DOHH2 (cell line): ENCODE results near the gene ADCY1.
"Not testable (repeated sequence)": the region's sequence is repeated elsewhere in the genome, so short reads cannot be mapped to it uniquely, and the experiment has no call there.

Experiments used
- H3F3A ChIP-seq: fragments of 200-600 bp; sonication (generic), shearing (Covaris generic); 2 replicates; pipeline ENCODE4 v1.6.0; 2016; ENCODE audit warnings: antibody characterized with exemption, mild to moderate bottlenecking; ENCODE audit not compliant: control insufficient read depth, insufficient read depth
- H3K27ac ChIP-seq: fragments of 200-600 bp; sonication (generic); 2 replicates; pipeline ENCODE4 v1.5.1; 2014; ENCODE audit warnings: low read depth, mild to moderate bottlenecking, low read length, moderate library complexity
- H3K27me3 ChIP-seq: fragments of 200-600 bp; sonication (generic); 2 replicates; pipeline ENCODE4 v1.6.1; 2014; ENCODE audit warnings: mild to moderate bottlenecking, low read length, mixed read lengths; ENCODE audit not compliant: control insufficient read depth
- H3K36me3 ChIP-seq: fragments of 200-600 bp; sonication (generic); 2 replicates; pipeline ENCODE4 v1.6.1; 2014; ENCODE audit warnings: mild to moderate bottlenecking, low read length, moderate library complexity, mixed read lengths; ENCODE audit not compliant: control insufficient read depth
- H3K4me1 ChIP-seq: fragments of 200-600 bp; sonication (generic); 2 replicates; pipeline ENCODE4 v1.6.1; 2014; ENCODE audit warnings: mild to moderate bottlenecking, low read length, mixed read lengths; ENCODE audit not compliant: control insufficient read depth
- H3K4me2 ChIP-seq: fragments of 200-600 bp; sonication (generic); 2 replicates; pipeline ENCODE4 v1.6.0; 2014; ENCODE audit warnings: mild to moderate bottlenecking, low read length, moderate library complexity
- H3K4me3 ChIP-seq: fragments of 200-600 bp; sonication (generic); 2 replicates; pipeline ENCODE4 v1.5.1; 2014; ENCODE audit warnings: mild to moderate bottlenecking, low read length, mixed read lengths
- H3K79me2 ChIP-seq: fragments of 200-600 bp; sonication (generic); 2 replicates; pipeline ENCODE4 v1.6.1; 2014; ENCODE audit warnings: mild to moderate bottlenecking, low read length, mixed read lengths; ENCODE audit not compliant: control insufficient read depth
- H3K9me2 ChIP-seq: fragments of 200-600 bp; sonication (generic); replicated peaks from 2 replicates; pipeline ENCODE4 v1.6.1; 2014; ENCODE audit warnings: mild to moderate bottlenecking, low read length, mixed read lengths; ENCODE audit not compliant: control insufficient read depth
- H3K9me3 ChIP-seq: fragments of 200-600 bp; sonication (generic); 2 replicates; pipeline ENCODE4 v1.6.1; 2014; ENCODE audit warnings: antibody characterized with exemption, low read length, mixed read lengths; ENCODE audit not compliant: control insufficient read depth, insufficient read depth
- H4K20me1 ChIP-seq: fragments of 200-600 bp; sonication (generic); 2 replicates; pipeline ENCODE4 v1.6.0; 2014; ENCODE audit warnings: low read depth, mild to moderate bottlenecking, antibody characterized with exemption, low read length, moderate library complexity; ENCODE audit not compliant: control insufficient read depth, insufficient read depth
- CTCF ChIP-seq: fragments of 200-600 bp; sonication (generic); IDR thresholded peaks from one replicate; pipeline ENCODE4 v1.5.1; 2014; ENCODE audit warnings: antibody characterized with exemption, mild to moderate bottlenecking, low read depth, low read length; ENCODE audit not compliant: poor library complexity, severe bottlenecking
- EZH2phosphoT487 ChIP-seq: fragments of 200-600 bp; sonication (generic); IDR thresholded peaks from 2 replicates; pipeline ENCODE4 v1.6.1; 2017; ENCODE audit warnings: borderline replicate concordance, mild to moderate bottlenecking, antibody characterized with exemption, low read length, moderate library complexity, mixed read lengths

ADCY1 gene

GRCh38 chr7:45726883-45727282 is 152.7 kb downstream of the ADCY1 start:
- no peaks in the 10 kb centered on the region for H3K4me1 ChIP-seq
- no peaks in the 10 kb centered on the region for H3K27me3 ChIP-seq

GRCh38 chr7:45731692-45732443 is 157.7 kb downstream of the ADCY1 start:
- H3K4me1 ChIP-seq, H3K4me3 ChIP-seq, H3K9me3 ChIP-seq, H3K4me2 ChIP-seq, H3K27me3 ChIP-seq, H3K9me2 ChIP-seq, H4K20me1 ChIP-seq, H3F3A ChIP-seq, H3K79me2 ChIP-seq, H3K27ac ChIP-seq: not testable (repeated sequence)
- peaks cover 30% of the 10 kb centered on the region for H3K36me3 ChIP-seq

More at GRCh38 chr7:45726883-45727282, 152.7 kb downstream of the ADCY1 start:
- Histone ChIP-seq H3K9me3 (no peaks in the 10 kb centered on the region), H3K36me3 (peaks cover 41% of the 10 kb centered on the region), H3K9me2 (no peaks in the 10 kb centered on the region), H3K27ac (no peak overlapping the region), H3K79me2 (no peaks in the 10 kb centered on the region), H4K20me1 (no peaks in the 10 kb centered on the region), H3F3A (0 out of 2 replicates have a peak, but pooled peaks cover 5% of the 10 kb centered on the region), H3K4me3 (no peak overlapping the region), H3K4me2 (no peak overlapping the region)
- TF ChIP-seq EZH2phosphoT487 (no peak), CTCF (no peak)

GRCh38 chr7:45738920-45739319 is 164.8 kb downstream of the ADCY1 start:
- H4K20me1 ChIP-seq, result not testable (repeated sequence)

DNA sequence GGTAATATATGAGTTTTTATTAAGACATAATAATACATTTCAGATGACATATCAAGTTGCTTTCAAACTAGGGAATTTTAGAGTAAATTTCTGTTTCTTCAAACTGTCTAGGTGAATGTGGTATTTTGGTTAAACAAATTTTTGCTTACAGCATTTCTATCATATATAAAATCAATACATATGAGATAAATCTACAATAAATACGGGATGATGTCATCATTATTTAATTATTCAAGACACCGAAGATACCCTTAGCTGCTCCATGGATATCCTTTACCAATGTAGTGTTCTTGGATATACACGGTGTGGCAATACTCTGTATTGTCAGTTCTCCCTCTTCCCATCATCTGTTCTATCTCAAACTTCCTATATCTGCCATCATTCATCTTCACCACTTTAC is 166.4 kb downstream of the ADCY1 start:
- not testable (repeated sequence) for H3K79me2 ChIP-seq, H3K4me3 ChIP-seq, H4K20me1 ChIP-seq, H3K27me3 ChIP-seq, H3K27ac ChIP-seq, H3K4me1 ChIP-seq, H3K4me2 ChIP-seq, H3K9me2 ChIP-seq, H3K9me3 ChIP-seq, H3F3A ChIP-seq
- H3K36me3 ChIP-seq, result peaks cover 48% of the 10 kb centered on the region

More at GRCh38 chr7:45738920-45739319, 164.8 kb downstream of the ADCY1 start:
- H3K9me3 ChIP-seq, H3K4me2 ChIP-seq, H3K4me3 ChIP-seq, H3K27me3 ChIP-seq, H3K79me2 ChIP-seq, H3K4me1 ChIP-seq, H3F3A ChIP-seq, H3K9me2 ChIP-seq, H3K27ac ChIP-seq: not testable (repeated sequence)
- H3K36me3 ChIP-seq, result peaks cover 42% of the 10 kb centered on the region

GRCh38 chr7:45748976-45749375 is 174.8 kb downstream of the ADCY1 start:
- H3K27ac ChIP-seq, H3K79me2 ChIP-seq, H3K4me1 ChIP-seq, H3F3A ChIP-seq, H3K9me2 ChIP-seq, H3K9me3 ChIP-seq, H3K4me2 ChIP-seq, H3K4me3 ChIP-seq, H4K20me1 ChIP-seq, H3K27me3 ChIP-seq: not testable (repeated sequence)
- H3K36me3 ChIP-seq, result peaks cover 40% of the 10 kb centered on the region

DNA sequence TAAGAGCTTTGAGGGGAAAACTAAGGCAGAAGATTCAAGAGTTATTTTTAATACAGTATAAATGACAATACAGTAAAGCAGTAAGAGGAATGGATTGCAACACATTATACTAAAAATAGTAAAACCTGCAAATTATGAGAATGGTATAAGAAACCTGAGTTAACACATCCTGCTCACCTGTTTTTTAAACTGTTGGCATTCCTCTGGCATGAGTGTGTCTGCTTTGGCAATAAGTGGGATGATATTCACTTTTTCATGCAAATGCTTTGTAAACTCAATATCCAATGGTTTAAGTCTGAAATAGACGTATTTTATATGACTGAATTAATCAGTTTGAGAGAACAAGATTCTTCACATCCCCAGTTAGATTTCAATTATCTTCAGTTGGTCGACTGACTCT is 177.2 kb downstream of the ADCY1 start:
- H3K4me1 ChIP-seq, H3K27me3 ChIP-seq, H3K4me3 ChIP-seq, H3K9me2 ChIP-seq, H4K20me1 ChIP-seq, H3F3A ChIP-seq, H3K79me2 ChIP-seq, H3K27ac ChIP-seq, H3K4me2 ChIP-seq, H3K9me3 ChIP-seq: not testable (repeated sequence)
- H3K36me3 ChIP-seq, result peaks cover 32% of the 10 kb centered on the region

- peaks cover 25% of the 10 kb centered on the region for H3K36me3 ChIP-seq
- H4K20me1 ChIP-seq, H3K27ac ChIP-seq, H3K9me3 ChIP-seq, H3K9me2 ChIP-seq, H3K27me3 ChIP-seq, H3K4me1 ChIP-seq, H3K79me2 ChIP-seq, H3K4me3 ChIP-seq, H3F3A ChIP-seq, H3K4me2 ChIP-seq: not testable (repeated sequence)
Measured at GRCh38 chr7:45756333-45756732, 182.2 kb downstream of the ADCY1 start.
